OCI-LY3 (cell line): ENCODE results near the gene RPS6KA2.

Experiments
- CTCF ChIP-seq: fragments of 200-600, 300-600 bp; sonication (generic); IDR thresholded peaks from 2 replicates; pipeline ENCODE4 v1.5.1; 2014; ENCODE audit warnings: antibody characterized with exemption, low read length, low read depth
- EZH2phosphoT487 ChIP-seq: fragments of 200-600 bp; shearing (Covaris generic); IDR thresholded peaks from 2 replicates; pipeline ENCODE4 v1.6.1; 2018; ENCODE audit warnings: antibody characterized with exemption, mixed run types, low read depth

GRCh38 chr6:166386111-166386510 is 240.9 kb downstream of the RPS6KA2 start:
- no peak for TF ChIP-seq CTCF
- TF ChIP-seq EZH2phosphoT487, result no peak
